Peyer's patch (tissue), 4 donors: ENCODE results near the gene DDX42. TPM values are rescaled to one million over a fixed set of nuclear protein-coding genes. Genes with fewer than 3 reads are reported as not detected.

ENCODE experiments used
- DNase-seq, 3 donors: peaks; one replicate each; pipeline ENCODE4 v3.0.0-alpha.2; 2017 to 2019
- H3K27ac ChIP-seq, 4 donors: fragments of 200-600 bp; sonication (generic); one replicate each; pipeline ENCODE4 v1.5.1; 2016 to 2019
- H3K27me3 ChIP-seq, 2 donors: fragments of 200-600 bp; sonication (generic); one replicate each; pipeline ENCODE4 v1.5.1; 2019
- H3K36me3 ChIP-seq, 3 donors: fragments of 200-600 bp; sonication (generic); one replicate each; pipeline ENCODE4 v1.5.1; 2016 to 2019
- H3K4me1 ChIP-seq, 4 donors: fragments of 200-600 bp; sonication (generic); one replicate each; pipeline ENCODE4 v1.5.1; 2016 to 2019
- H3K4me3 ChIP-seq, 4 donors: fragments of 200-600 bp; sonication (generic); 1 replicate in 3 of 4; 2 replicates in 1 of 4; pipeline ENCODE4 v1.5.1; 2016 to 2019; ENCODE audit warnings: mild to moderate bottlenecking in 1 of 4
- H3K9me3 ChIP-seq, 4 donors: fragments of 200-600 bp; sonication (generic); one replicate each; pipeline ENCODE4 v1.5.1; 2016 to 2019; ENCODE audit warnings: mild to moderate bottlenecking in 1 of 4
- POLR2A ChIP-seq, 2 donors: fragments of 450-650 bp; IDR thresholded peaks; one replicate each; pipeline ENCODE4 v1.5.1; 2017; ENCODE audit warnings: antibody characterized with exemption in 2 of 2, mild to moderate bottlenecking in 2 of 2, moderate library complexity in 2 of 2
- total RNA-seq, 4 donors: library from RNA; depleted of rRNA; stranded (reverse); fragments of >200 nt; gene quantifications; one replicate each; pipeline ENCODE4 v1.1.0, GENCODE V29; 2016
- TF ChIP-seq, protein P1 (sequence below), 6 experiments: fragments of 450-650 bp in 4 of 6; fragments of 200-600 bp in 2 of 6; sonication (generic) in 1 of 6; IDR thresholded peaks; one replicate each; pipeline ENCODE4 v1.5.1; 2017 to 2019; ENCODE audit warnings: antibody characterized with exemption in 6 of 6, mild to moderate bottlenecking in 3 of 6, moderate library complexity in 1 of 6

DDX42 gene
- total RNA-seq, 4 donors from 2014 or later = 78.5 to 334 (median 148) TPM

GRCh38 chr17:63824362-63824761 is 50.4 kb downstream of the DDX42 start:
- Histone ChIP-seq H3K36me3 (peaks cover 0 to 65% (median 0%) of the 10 kb centered on the region in 3 donors), H3K27me3 (no peaks in the 10 kb centered on the region), H3K27ac (no peak overlapping the region), H3K4me1 (peaks cover 0 to 22% (median 4%) of the 10 kb centered on the region in 4 donors), H3K4me3 (no peak overlapping the region), H3K9me3 (no peaks in the 10 kb centered on the region)
- no peak for DNase-seq
- TF ChIP-seq, protein P1, sequence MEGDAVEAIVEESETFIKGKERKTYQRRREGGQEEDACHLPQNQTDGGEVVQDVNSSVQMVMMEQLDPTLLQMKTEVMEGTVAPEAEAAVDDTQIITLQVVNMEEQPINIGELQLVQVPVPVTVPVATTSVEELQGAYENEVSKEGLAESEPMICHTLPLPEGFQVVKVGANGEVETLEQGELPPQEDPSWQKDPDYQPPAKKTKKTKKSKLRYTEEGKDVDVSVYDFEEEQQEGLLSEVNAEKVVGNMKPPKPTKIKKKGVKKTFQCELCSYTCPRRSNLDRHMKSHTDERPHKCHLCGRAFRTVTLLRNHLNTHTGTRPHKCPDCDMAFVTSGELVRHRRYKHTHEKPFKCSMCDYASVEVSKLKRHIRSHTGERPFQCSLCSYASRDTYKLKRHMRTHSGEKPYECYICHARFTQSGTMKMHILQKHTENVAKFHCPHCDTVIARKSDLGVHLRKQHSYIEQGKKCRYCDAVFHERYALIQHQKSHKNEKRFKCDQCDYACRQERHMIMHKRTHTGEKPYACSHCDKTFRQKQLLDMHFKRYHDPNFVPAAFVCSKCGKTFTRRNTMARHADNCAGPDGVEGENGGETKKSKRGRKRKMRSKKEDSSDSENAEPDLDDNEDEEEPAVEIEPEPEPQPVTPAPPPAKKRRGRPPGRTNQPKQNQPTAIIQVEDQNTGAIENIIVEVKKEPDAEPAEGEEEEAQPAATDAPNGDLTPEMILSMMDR (IDR thresholded peaks at IDR 0.05) = no peak
- no peak for TF ChIP-seq POLR2A (IDR thresholded peaks at IDR 0.05)

GRCh38 chr17:63826468-63827001 is 52.6 kb downstream of the DDX42 start:
- peak overlapping the region; percentile 88 to 97 (median 90) for H3K27ac ChIP-seq
- no peaks in the 10 kb centered on the region for H3K9me3 ChIP-seq
- peaks cover 0 to 65% (median 0%) of the 10 kb centered on the region in 3 donors for H3K36me3 ChIP-seq
- TF ChIP-seq, protein P1 (IDR thresholded peaks at IDR 0.05) = peak in 1 of 6 experiments; percentile 2
- peak in 1 of 2 donors; percentile 7 for TF ChIP-seq POLR2A (IDR thresholded peaks at IDR 0.05)
- H3K4me1 ChIP-seq = peaks cover 0 to 22% (median 4%) of the 10 kb centered on the region in 4 donors
- no peaks in the 10 kb centered on the region for H3K27me3 ChIP-seq
- no peak for DNase-seq
- H3K4me3 ChIP-seq = peak overlapping the region; percentile 76 to 86 (median 82)

- peak; percentile 95 to 97 (median 96) for DNase-seq
These were observed 53.2 kb downstream of the DDX42 start, which contains the start of the genes FTSJ3 and PSMC5 for GRCh38 chr17:63827002-63827800. TSS of gene FTSJ3 (minus strand) at chr17:63827663. CDS start at chr17:63826902, 761 bp downstream. TSS of gene PSMC5 (plus strand) at chr17:63827431. CDS start at chr17:63827491, 60 bp downstream.

DNA sequence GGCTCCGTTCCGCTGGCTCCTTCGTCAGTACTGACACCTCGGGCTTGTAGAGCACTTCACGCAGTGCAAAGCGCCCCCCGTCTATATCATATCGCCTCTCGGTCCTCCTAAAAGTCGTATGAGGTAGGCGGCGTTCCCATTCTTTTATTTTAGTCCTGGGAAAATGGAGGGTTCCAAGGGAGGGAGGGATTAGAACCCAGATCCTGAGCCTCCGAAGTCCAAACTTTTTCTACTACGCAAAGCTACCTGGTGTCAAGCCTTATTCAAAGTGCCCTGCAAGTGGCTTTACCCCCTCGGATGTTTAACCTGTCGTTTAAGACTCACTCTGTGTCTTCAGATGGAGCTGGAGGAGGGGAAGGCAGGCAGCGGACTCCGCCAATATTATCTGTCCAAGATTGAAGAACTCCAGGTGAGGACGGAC is 53.8 kb downstream of the DDX42 start:
- H3K4me1 ChIP-seq = peaks cover 0 to 22% (median 4%) of the 10 kb centered on the region in 4 donors
- H3K9me3 ChIP-seq = no peaks in the 10 kb centered on the region
- no peak for TF ChIP-seq POLR2A (IDR thresholded peaks at IDR 0.05)
- TF ChIP-seq, protein P1 (IDR thresholded peaks at IDR 0.05) = no peak
- H3K4me3 ChIP-seq = peak overlapping the region; percentile 76 to 86 (median 82)
- H3K27ac ChIP-seq = peak overlapping the region; percentile 88 to 97 (median 90)
- DNase-seq = peak in 1 of 3 donors; percentile 40
- H3K27me3 ChIP-seq = no peaks in the 10 kb centered on the region
- peaks cover 0 to 65% (median 0%) of the 10 kb centered on the region in 3 donors for H3K36me3 ChIP-seq

More at GRCh38 chr17:63827002-63827800, 53.2 kb downstream of the DDX42 start, which contains the start of the genes FTSJ3 and PSMC5:
- peak; percentile 78 for TF ChIP-seq POLR2A (IDR thresholded peaks at IDR 0.05)
- TF ChIP-seq, protein P1 (IDR thresholded peaks at IDR 0.05) = peak; percentile 34 to 57 (median 48)
- H3K4me1 ChIP-seq = peaks cover 0 to 22% (median 4%) of the 10 kb centered on the region in 4 donors
- H3K27me3 ChIP-seq = no peaks in the 10 kb centered on the region
- peak within 1 kb of the TSS; percentile 88 to 97 (median 90) for H3K27ac ChIP-seq
- peak within 1 kb of the TSS; percentile 76 to 86 (median 82) for H3K4me3 ChIP-seq
- no peaks in the 10 kb centered on the region for H3K9me3 ChIP-seq
- H3K36me3 ChIP-seq = peaks cover 0 to 65% (median 0%) of the 10 kb centered on the region in 3 donors

DNA sequence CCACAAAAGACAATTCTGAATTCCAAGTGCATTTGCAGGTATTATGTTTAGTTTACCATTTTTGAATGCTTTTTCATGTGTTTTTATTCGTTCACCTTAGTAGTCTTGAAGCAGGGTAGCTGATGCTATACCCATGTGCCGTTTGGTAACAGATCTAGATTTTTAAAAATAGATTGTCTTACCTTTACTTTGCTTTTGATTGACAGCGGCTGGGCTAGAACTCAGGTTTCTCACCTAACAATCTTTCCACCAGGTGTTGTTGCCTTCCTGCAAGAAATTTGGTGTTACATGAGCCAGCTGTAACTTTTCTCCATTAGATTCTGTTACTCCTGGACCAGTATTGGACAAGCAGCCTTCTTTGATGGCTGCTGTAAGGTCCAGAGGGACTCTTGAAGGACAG is 55.0 kb downstream of the DDX42 start:
- Histone ChIP-seq H3K27me3 (no peaks in the 10 kb centered on the region), H3K4me1 (peaks cover 0 to 22% (median 4%) of the 10 kb centered on the region in 4 donors), H3K36me3 (peaks cover 0 to 65% (median 0%) of the 10 kb centered on the region in 3 donors), H3K9me3 (no peaks in the 10 kb centered on the region), H3K27ac (peak overlapping the region in 1 of 4 donors; percentile 1), H3K4me3 (peak overlapping the region in 1 of 4 donors; percentile 79)
- no peak for DNase-seq
- TF ChIP-seq, protein P1 (IDR thresholded peaks at IDR 0.05) = no peak
- TF ChIP-seq POLR2A (IDR thresholded peaks at IDR 0.05) = no peak
